ENCODE measurements around the gene BRCA1. TPM values are rescaled to one million over a fixed set of nuclear protein-coding genes. Genes with fewer than 3 reads are reported as not detected.

The BRCA1 gene
- total RNA-seq, 4 donors from 2014 or later, result 2.6 to 121 (median 5.8) TPM

DNA sequence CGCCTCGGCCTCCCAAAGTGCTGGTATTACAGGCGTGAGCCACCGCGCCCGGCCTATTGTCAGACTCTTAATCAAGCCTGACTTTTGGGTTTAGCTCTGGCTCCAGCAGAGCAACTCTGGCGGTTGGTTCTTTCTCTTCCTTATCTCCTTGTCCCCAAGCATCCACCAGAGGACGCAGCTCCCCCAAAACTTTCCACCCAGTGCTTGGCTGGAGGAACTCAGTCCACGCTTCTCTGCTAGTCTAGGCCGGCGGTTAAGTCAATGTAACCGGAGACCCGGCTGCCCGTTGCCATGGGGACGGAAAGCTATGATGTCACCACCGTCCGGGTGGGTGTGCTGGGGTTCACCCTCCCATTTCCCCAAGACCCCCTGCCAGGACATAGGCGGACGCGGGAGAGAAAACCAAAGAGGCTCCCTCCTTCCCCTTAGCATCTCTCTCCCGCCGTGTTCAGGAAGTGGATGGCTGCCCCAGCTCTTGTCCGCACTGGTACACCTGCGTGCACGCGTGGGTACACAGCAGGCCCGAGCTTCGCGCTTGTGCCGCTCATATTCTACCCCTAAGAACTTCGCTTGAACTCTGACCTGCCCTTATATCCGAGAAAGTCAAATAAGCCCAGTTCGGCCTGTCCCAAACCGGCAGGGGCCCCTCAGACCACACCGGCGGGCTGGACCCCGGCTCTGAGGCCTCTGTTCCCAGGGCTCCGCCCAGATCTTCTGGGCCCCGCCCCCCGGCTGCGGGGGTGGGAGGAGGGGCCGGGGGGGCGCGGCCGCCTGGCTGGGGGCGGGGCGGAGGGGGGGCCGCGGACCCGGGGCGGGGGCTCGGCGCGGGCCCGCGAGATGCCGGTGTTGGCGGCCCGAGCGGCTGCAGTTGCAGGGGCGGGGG is 100.5 kb downstream of the BRCA1 start, which contains the start of gene RND2:
Gene RND2 (plus strand): TSS at position 825 of the 883 bp plus-strand sequence. CDS start 117 bp downstream, outside the sequence.
- peak; percentile 87 for DNase-seq
- 0% methylated on average over 34 of the region's 61 CpGs; no CpG with 5 or more reads in 1 of the 2 donors for WGBS, 2 donors (ENCODE audit: low coverage in 1 of 2)
- intact Hi-C loops (cut with DNase I; ENCODE audit: low total_unique reads) (no loop called here), in situ Hi-C loops (cut with MboI; ENCODE audit: low pct_ligation_motif_present in 1 of 4, low pct_unique_long_range_greater_than_20kb in 1 of 4, low sequenced_read_pairs in 3 of 4) (loop anchor here in 2 of 4 donors (25.0 kb wide), 1 partner anchor 313 kb away; no protein-coding TSS in a partner anchor)
- Histone ChIP-seq H3K4me1 (peaks cover 6 to 31% (median 25%) of the 10 kb centered on the region in 4 donors), H3K27ac (peak within 1 kb of the TSS; percentile 67 to 86 (median 74)), H3K4me3 (peak within 1 kb of the TSS; percentile 35 to 57 (median 43)), H3K36me3 (no peaks in the 10 kb centered on the region), H3K27me3 (peaks cover 3% of the 10 kb centered on the region), H3K9me3 (no peaks in the 10 kb centered on the region)
- TF ChIP-seq POLR2A (IDR thresholded peaks at IDR 0.05) (peak; percentile 21), CTCF (IDR thresholded peaks at IDR 0.05) (peak; percentile 52 to 80 (median 64)), EP300 (IDR thresholded peaks at IDR 0.05; ENCODE audit: low read depth) (no peak)

DNA sequence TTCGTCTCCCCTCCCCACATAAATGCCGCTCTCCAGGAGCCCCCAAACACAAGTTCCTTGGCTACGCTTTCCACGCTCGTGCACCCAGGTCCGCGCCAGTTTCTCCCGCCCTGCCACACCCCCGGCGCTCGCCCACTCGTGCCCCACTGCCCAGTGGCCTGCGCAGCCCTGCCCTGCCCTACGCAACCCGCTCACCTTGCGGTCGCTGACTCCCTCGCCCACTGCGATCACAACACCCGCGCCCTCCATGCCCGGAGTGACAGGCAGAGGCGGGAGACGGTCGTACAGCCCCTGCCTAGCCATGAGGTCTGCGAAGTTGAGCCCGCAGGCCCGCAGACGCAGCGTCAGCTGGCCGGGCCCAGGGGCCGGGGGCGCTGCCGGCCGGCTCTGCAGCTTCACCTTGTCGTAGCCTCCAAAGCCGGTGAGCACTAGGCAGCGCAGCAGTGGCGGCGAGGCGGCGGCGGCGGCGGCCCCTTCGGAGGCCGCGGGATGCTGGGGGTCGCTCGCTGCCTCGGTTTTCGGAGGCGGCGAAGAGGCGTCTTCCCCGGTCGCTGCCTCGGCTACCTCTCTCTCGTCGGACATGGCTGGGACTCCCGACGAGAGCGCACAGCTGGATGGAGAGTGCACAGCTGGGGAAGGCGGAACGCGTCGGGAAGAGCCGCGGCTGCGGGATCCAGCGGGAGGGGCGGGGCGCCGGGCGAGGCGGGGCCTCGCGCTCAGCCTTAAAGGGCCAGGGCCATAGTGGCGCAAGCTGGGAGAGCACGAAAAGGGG is 103.2 kb downstream of the BRCA1 start, which contains the start of gene VAT1:
Gene VAT1 (minus strand): TSS at position 645 of the 772 bp plus-strand sequence. CDS start 63 bp downstream, at position 582.
- Histone ChIP-seq H3K4me3 (peak within 1 kb of the TSS; percentile 43 to 96 (median 86)), H3K27ac (peak within 1 kb of the TSS; percentile 85 to 91 (median 90)), H3K27me3 (peaks cover 3% of the 10 kb centered on the region), H3K4me1 (peaks cover 6 to 46% (median 31%) of the 10 kb centered on the region in 4 donors), H3K36me3 (no peaks in the 10 kb centered on the region), H3K9me3 (no peaks in the 10 kb centered on the region)
- peak; percentile 87 for DNase-seq
- in situ Hi-C loops (cut with MboI; ENCODE audit: low pct_ligation_motif_present in 1 of 4, low pct_unique_long_range_greater_than_20kb in 1 of 4, low sequenced_read_pairs in 3 of 4) (loop anchor here in 1 of 4 donors (25.0 kb wide), 1 partner anchor 315 kb away; no protein-coding TSS in a partner anchor), intact Hi-C loops (cut with DNase I; ENCODE audit: low total_unique reads) (no loop called here)
- TF ChIP-seq POLR2AphosphoS5 (IDR thresholded peaks at IDR 0.05), result peak; percentile 77 to 86 (median 80)
- TF ChIP-seq EP300 (IDR thresholded peaks at IDR 0.05; ENCODE audit: low read depth), result no peak
- TF ChIP-seq CTCF (IDR thresholded peaks at IDR 0.05), result peak in 2 of 5 experiments; percentile 19 to 20
- TF ChIP-seq POLR2A (IDR thresholded peaks at IDR 0.05), result peak; percentile 55
- WGBS, 2 donors (ENCODE audit: low coverage in 1 of 2), result 1% methylated on average over 48 of the region's 80 CpGs; no CpG with 5 or more reads in 1 of the 2 donors

- peaks cover 6 to 46% (median 31%) of the 10 kb centered on the region in 4 donors for H3K4me1 ChIP-seq
- intact Hi-C loops (cut with DNase I; ENCODE audit: low total_unique reads) (no loop called here), in situ Hi-C loops (cut with MboI; ENCODE audit: low pct_ligation_motif_present in 1 of 4, low pct_unique_long_range_greater_than_20kb in 1 of 4, low sequenced_read_pairs in 3 of 4) (loop anchor here in 1 of 4 donors (25.0 kb wide), 1 partner anchor 316 kb away; no protein-coding TSS in a partner anchor)
- peak overlapping the region; percentile 85 to 91 (median 90) for H3K27ac ChIP-seq
- peak; percentile 23 to 49 (median 47) for TF ChIP-seq POLR2AphosphoS5 (IDR thresholded peaks at IDR 0.05)
- TF ChIP-seq CTCF (IDR thresholded peaks at IDR 0.05), result no peak
- peak; percentile 21 for TF ChIP-seq POLR2A (IDR thresholded peaks at IDR 0.05)
- peaks cover 3% of the 10 kb centered on the region for H3K27me3 ChIP-seq
- peak; percentile 67 for DNase-seq
- WGBS, 2 donors (ENCODE audit: low coverage in 1 of 2), result 38 to 47% methylated on average over 1 to 24 of the region's 40 CpGs
- H3K4me3 ChIP-seq, result peak overlapping the region; percentile 43 to 96 (median 86)
- no peaks in the 10 kb centered on the region for H3K9me3 ChIP-seq
- H3K36me3 ChIP-seq, result no peaks in the 10 kb centered on the region
These were observed 104.1 kb downstream of the BRCA1 start for GRCh38 chr17:43020789-43021740.

Data from transverse colon (tissue), 4 donors.